HepG2 (cell line): ENCODE measurements around the gene HNRNPR. TPM values are rescaled to one million over a fixed set of nuclear protein-coding genes. Genes with fewer than 3 reads are reported as not detected.

ENCODE experiments used
- ATAC-seq: fragments of 200-7000 bp; cut with Tn5 transposase; 3 replicates; pipeline ENCODE4 v1.9.1; 2020; ENCODE audit warnings: mild to moderate bottlenecking, moderate library complexity
- BruUV-seq: library from RNA; stranded (reverse); fragments of 400-500 nt; replicated peaks from 2 replicates; lab custom pipeline; 2021; lab: Mats Ljungman, UMichigan
- CTCF ChIA-PET: fragments of 300-600 bp; formaldehyde crosslinking; extraction: SDS; loops from one replicate; lab custom pipeline; 2021; ENCODE audit warnings: low total read pairs, inconsistent platforms, low intra/inter-chr PET ratio; lab: Yijun Ruan, JAX
- POLR2A ChIA-PET: fragments of 350-600 bp; sonication (Branson Sonifier 250); formaldehyde crosslinking; loops from one replicate; lab custom pipeline; 2020; ENCODE audit warnings: antibody characterized with exemption, inconsistent platforms; lab: Yijun Ruan, JAX
- DNase-seq: peaks from one replicate; pipeline ENCODE4 v3.0.0-alpha.2; 2015; ENCODE audit warnings: low spot score
- FAIRE-seq: peaks from 3 replicates; lab custom pipeline; 2011; peaks lifted over from hg19 to GRCh38; lab: Jason Lieb, UNC
- H2AFZ ChIP-seq: one replicate; pipeline ENCODE4 v1.6.1; 2011; ENCODE audit warnings: low read length, inconsistent platforms
- H3K27ac ChIP-seq: fragments of 300-600 bp; 3 replicates; pipeline ENCODE4 v1.8.0; 2011; ENCODE audit warnings: mixed run types, mild to moderate bottlenecking, mixed read lengths, low read length, inconsistent platforms; ENCODE audit not compliant: insufficient read depth; ENCODE audit errors: extremely low read length
- H3K27me3 ChIP-seq, 2 experiments: fragments of 200-600 bp in 1 of 2; 2 replicates in 1 of 2; 3 replicates in 1 of 2; pipeline versions ENCODE4 v1.6.0 to v1.8.0; 2011; ENCODE audit warnings: low read length in 2 of 2, mild to moderate bottlenecking in 2 of 2, moderate library complexity in 2 of 2, inconsistent platforms in 1 of 2; ENCODE audit not compliant: insufficient read depth in 2 of 2, control insufficient read depth in 1 of 2
- H3K36me3 ChIP-seq, 2 experiments: fragments of 200-600 bp in 1 of 2; replicated peaks in 1 of 2; 2 replicates in 1 of 2; 3 replicates in 1 of 2; pipeline versions ENCODE4 v1.5.1 to v1.8.0; 2011; ENCODE audit warnings: low read length in 2 of 2, inconsistent platforms in 1 of 2; ENCODE audit not compliant: insufficient read depth in 2 of 2, control insufficient read depth in 1 of 2
- H3K4me1 ChIP-seq: 2 replicates; pipeline ENCODE4 v1.5.1; 2012; ENCODE audit warnings: low read length, inconsistent platforms; ENCODE audit not compliant: insufficient read depth
- H3K4me2 ChIP-seq: 2 replicates; pipeline ENCODE4 v1.6.0; 2011; ENCODE audit warnings: low read depth, low read length, inconsistent platforms
- H3K4me3 ChIP-seq, 3 experiments: fragments of 200-600 bp in 1 of 3; sonication (generic), shearing (Covaris generic) in 1 of 3; replicated peaks in 1 of 3; 2 replicates each; pipeline ENCODE4 v1.5.1; 2011 to 2016; ENCODE audit warnings: low read length in 3 of 3, inconsistent platforms in 2 of 3, low read depth in 2 of 3, mild to moderate bottlenecking in 2 of 3, control low read depth in 1 of 3, mixed read lengths in 1 of 3; ENCODE audit not compliant: insufficient read depth in 1 of 3
- H3K79me2 ChIP-seq: one replicate; pipeline ENCODE4 v1.6.1; 2011; ENCODE audit warnings: low read length, inconsistent platforms; ENCODE audit not compliant: insufficient read depth
- H3K9ac ChIP-seq: 2 replicates; pipeline ENCODE4 v1.6.0; 2011; ENCODE audit warnings: mild to moderate bottlenecking, low read depth, low read length, inconsistent platforms; ENCODE audit not compliant: insufficient read depth
- H3K9me3 ChIP-seq: 2 replicates; pipeline ENCODE4 v1.5.1; 2012; ENCODE audit warnings: mild to moderate bottlenecking, low read length
- H4K20me1 ChIP-seq: 2 replicates; pipeline ENCODE4 v1.6.0; 2011; ENCODE audit warnings: inconsistent platforms, mild to moderate bottlenecking, low read length, moderate library complexity; ENCODE audit not compliant: insufficient read depth
- AHR ChIP-seq: IDR thresholded peaks from 2 replicates; pipeline ENCODE4 v1.6.1; 2018; ENCODE audit warnings: missing genetic modification reagents, missing compliant biosample characterization
- ATRX ChIP-seq: sonication (generic); formaldehyde crosslinking; IDR thresholded peaks from 2 replicates; pipeline ENCODE4 v1.4.0; 2020; ENCODE audit warnings: missing genetic modification reagents, borderline replicate concordance
- HIC2 ChIP-seq: sonication (generic); formaldehyde crosslinking; IDR thresholded peaks from 2 replicates; pipeline ENCODE4 v1.9.0; 2022; ENCODE audit warnings: low read depth, missing genetic modification reagents
- HNRNPUL1 ChIP-seq: fragments of 200-400 bp; formaldehyde crosslinking; IDR thresholded peaks from 2 replicates; pipeline ENCODE4 v1.6.1; 2017; ENCODE audit warnings: low read depth, mild to moderate bottlenecking, low read length, moderate library complexity
- HOXA5 ChIP-seq: sonication (generic); formaldehyde crosslinking; IDR thresholded peaks from 2 replicates; pipeline ENCODE4 v1.4.0; 2020; ENCODE audit warnings: missing genetic modification reagents
- RBM22 ChIP-seq: fragments of 200-400 bp; formaldehyde crosslinking; optimal IDR thresholded peaks from 2 replicates; pipeline ENCODE3; 2017; ENCODE audit warnings: mild to moderate bottlenecking, low read length, moderate library complexity
- SP2 ChIP-seq: sonication (generic); formaldehyde crosslinking; IDR thresholded peaks from 2 replicates; pipeline ENCODE4 v1.5.1; 2020; ENCODE audit warnings: mild to moderate bottlenecking, missing genetic modification reagents
- TRIM24 ChIP-seq: sonication (generic); formaldehyde crosslinking; IDR thresholded peaks from 2 replicates; pipeline ENCODE4 v1.8.0; 2022; ENCODE audit warnings: mild to moderate bottlenecking, missing genetic modification reagents
- YY1 ChIP-seq: IDR thresholded peaks from 2 replicates; pipeline ENCODE4 v1.6.1; 2011; ENCODE audit warnings: low read length, low read depth, moderate library complexity, mild to moderate bottlenecking; ENCODE audit not compliant: insufficient read depth, insufficient replicate concordance
- ZNF496 ChIP-seq: sonication (generic); formaldehyde crosslinking; IDR thresholded peaks from 2 replicates; pipeline ENCODE4 v1.8.1; 2023; ENCODE audit warnings: mild to moderate bottlenecking, moderate library complexity, missing genetic modification reagents; ENCODE audit not compliant: insufficient replicate concordance
- WGBS: methylation state at CpG from one replicate; pipeline ENCODE4 v1.1.6; 2017; ENCODE audit warnings: low lambda C conversion rate; 5-methylcytosine and 5-hydroxymethylcytosine counted together
- in situ Hi-C: cut with HindIII; loops from 2 replicates; pipeline ENCODE4 v1.10.0; 2017; ENCODE audit warnings: low pct_unique_long_range_greater_than_20kb; ENCODE audit not compliant: extremely low pct_ligation_motif_present
- intact Hi-C: fragments of 100-400 bp; cut with micrococcal nuclease; formaldehyde crosslinking; loops from one replicate; pipeline ENCODE4 v1.10.0; 2022; ENCODE audit not compliant: unreplicated experiment
- polyA plus RNA-seq, 8 experiments: library from polyadenylated mRNA; depleted of rRNA in 3 of 8; stranded (reverse) in 7 of 8; unstranded in 1 of 8; fragments of >200 nt; fragmentation: Illumina TruSeq in 4 of 8; extraction: Trizol in 4 of 8; gene quantifications; 2 replicates each; pipeline versions ENCODE4 v1.2.1 to v1.2.3, GENCODE V29; 2011 to 2016; ENCODE audit warnings: low read depth in 4 of 8, missing spikeins in 1 of 8, mixed read lengths in 1 of 8; ENCODE audit not compliant: insufficient read depth in 1 of 8
- total RNA-seq, 5 experiments: library from RNA; depleted of rRNA; stranded (reverse); fragments of >200 nt; fragmentation: Illumina TruSeq; extraction: Trizol; gene quantifications; 2 replicates each; pipeline ENCODE4 v1.2.3, GENCODE V29; 2016; ENCODE audit warnings: low read depth in 1 of 5

Gene HNRNPR
- total and polyA plus RNA-seq, 2 of the 13 experiments (the other 11 are each of a cell fraction or from before 2014, with no cell fraction given): 133 to 216 TPM

GRCh38 chr1:23358310-23358875 lies 14.3 kb upstream of the HNRNPR start:
- no peak for DNase-seq
- Histone ChIP-seq H3K4me2 (no peak overlapping the region), H4K20me1 (no peaks in the 10 kb centered on the region), H3K4me3 (no peak overlapping the region), H3K4me1 (peaks cover 10% of the 10 kb centered on the region), H3K27me3 (no peaks in the 10 kb centered on the region), H3K27ac (no peak overlapping the region), H2AFZ (no peak overlapping the region), H3K36me3 (peaks cover 20 to 25% of the 10 kb centered on the region in 2 experiments), H3K79me2 (no peaks in the 10 kb centered on the region), H3K9me3 (no peaks in the 10 kb centered on the region), H3K9ac (no peak overlapping the region)
- no TSS peak for BruUV-seq
- intact Hi-C loops: no loop called here
- no peak for FAIRE-seq
- ATAC-seq: no peak
- in situ Hi-C loops: no loop called here
- TF ChIP-seq ZNF496 (CRISPR knock-in tag) (no peak), SP2 (no peak), ATRX (CRISPR knock-in tag) (no peak), HNRNPUL1 (no peak), TRIM24 (CRISPR knock-in tag) (no peak), YY1 (no peak), AHR (CRISPR knock-in tag) (no peak), HIC2 (CRISPR knock-in tag) (no peak), RBM22 (no peak), HOXA5 (CRISPR knock-in tag) (no peak)
- WGBS: 97% methylated on average over 3 of the region's 3 CpGs
- CTCF ChIA-PET: no interaction called here
- POLR2A ChIA-PET: interaction anchor here (1.5 to 3.8 kb wide), 2 partner anchors 10 to 14 kb away, joined by 4 to 10 read pairs; partner anchors contain the start of gene HNRNPR
